GM18505 (cell line): ENCODE data around the gene DDAH1.

ENCODE experiments used
- ATAC-seq: cut with Tn5 transposase; IDR thresholded peaks from one replicate; pipeline ENCODE4 v1.9.1; 2021; ENCODE audit not compliant: unreplicated experiment
- POLR2A ChIP-seq: IDR thresholded peaks from 4 replicates; pipeline ENCODE4 v1.6.1; 2011; ENCODE audit warnings: borderline replicate concordance; ENCODE audit not compliant: insufficient read depth, insufficient read length; ENCODE audit errors: extremely low read depth

Gene DDAH1

DNA sequence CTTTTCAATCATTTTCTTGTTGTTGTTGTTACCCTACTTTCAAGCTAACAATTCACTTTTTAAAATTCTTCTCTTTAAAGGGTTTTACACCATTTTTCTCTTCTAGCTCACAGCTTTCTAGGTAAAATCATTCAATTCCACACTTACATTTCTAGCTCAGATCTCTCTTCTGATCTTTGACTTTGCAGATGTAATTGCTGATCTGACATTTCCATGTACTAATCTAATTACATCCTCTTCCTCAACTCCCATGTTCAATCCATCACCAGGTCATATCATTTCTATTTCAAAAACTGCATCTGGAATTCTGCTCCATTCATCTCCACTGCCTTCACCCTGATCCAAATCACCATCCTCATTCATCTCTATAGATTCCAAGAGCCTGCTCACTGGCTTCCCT lies 191.6 kb downstream of the DDAH1 start:
- no peak for TF ChIP-seq POLR2A
- no peak for ATAC-seq

DNA sequence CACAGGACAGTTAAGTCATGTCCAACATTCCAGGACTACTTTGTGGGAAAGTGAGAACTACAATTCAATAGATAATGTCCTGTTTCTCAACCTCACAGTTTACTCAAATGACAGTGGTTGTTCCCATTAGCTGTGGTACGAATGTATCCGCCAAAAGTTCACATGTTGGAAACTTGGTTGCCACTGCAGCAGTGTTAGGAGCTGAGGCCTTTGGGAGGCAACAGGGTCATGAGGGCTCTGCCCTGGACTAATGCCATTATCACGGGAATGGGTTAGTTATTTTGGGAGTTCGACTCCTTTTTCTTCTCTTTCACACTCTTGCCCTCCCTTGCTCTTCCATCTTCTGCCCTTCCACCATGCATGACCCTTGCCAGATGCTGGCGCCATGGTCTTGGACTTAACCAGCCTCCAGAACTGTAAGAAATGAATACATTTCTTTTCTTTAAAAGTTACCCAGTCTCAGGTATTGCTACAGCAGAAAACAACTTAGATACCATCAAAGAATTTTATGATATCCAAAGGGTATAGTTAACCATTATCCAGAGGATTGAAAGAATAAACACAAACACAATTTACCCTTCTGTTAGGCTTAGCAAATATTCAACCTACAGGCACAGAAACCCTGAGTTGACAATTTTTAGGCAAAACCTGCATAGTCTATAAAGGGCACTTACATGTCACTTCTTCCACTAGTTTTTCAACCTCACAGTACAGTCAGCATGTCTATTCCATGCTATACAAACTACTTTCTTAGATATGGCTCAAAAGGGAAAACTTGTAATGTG lies 196.0 kb downstream of the DDAH1 start:
- TF ChIP-seq POLR2A = no peak
- ATAC-seq = no peak
